ENCODE results near the gene LMO3.

LMO3 gene

GRCh38 chr12:16560273-16560672 is 45.7 kb downstream of the LMO3 start:
- no peaks in the 10 kb centered on the region for H3K79me2 ChIP-seq (ENCODE audit: insufficient read depth, low read length)
- H3K27ac ChIP-seq (ENCODE audit: low read depth, low read length), result no peak overlapping the region
- no peaks in the 10 kb centered on the region for H3F3A ChIP-seq (ENCODE audit: insufficient read depth)
- no peak overlapping the region for H2AFZ ChIP-seq (ENCODE audit: low read depth, low read length, severe bottlenecking)
- no peak overlapping the region for H3K9ac ChIP-seq (ENCODE audit: low read length)
- H3K9me3 ChIP-seq (ENCODE audit: insufficient read depth, low read length), result no peaks in the 10 kb centered on the region
- no peaks in the 10 kb centered on the region for H3K9me2 ChIP-seq (replicated peaks; ENCODE audit: insufficient read depth, low read length)
- H3K36me3 ChIP-seq (ENCODE audit: low read length), result no peaks in the 10 kb centered on the region
- no peaks in the 10 kb centered on the region for H3K27me3 ChIP-seq (ENCODE audit: low read length)
- no peaks in the 10 kb centered on the region for H4K20me1 ChIP-seq (ENCODE audit: low read depth, low read length)
- H3K4me2 ChIP-seq (ENCODE audit: low read depth, low read length, poor library complexity, severe bottlenecking), result no peak overlapping the region
- TF ChIP-seq EZH2phosphoT487 (conservative IDR thresholded peaks at IDR 0.05; ENCODE audit: low read length) (no peak), CTCF (IDR thresholded peaks at IDR 0.05; ENCODE audit: insufficient read depth, low read length, poor library complexity, severe bottlenecking) (no peak)
- H3K4me3 ChIP-seq (ENCODE audit: insufficient read depth, low read length, poor library complexity, severe bottlenecking), result no peak overlapping the region

GRCh38 chr12:16555630-16556029 is 50.3 kb downstream of the LMO3 start:
- Histone ChIP-seq H3K9me2 (replicated peaks; ENCODE audit: insufficient read depth, low read length) (no peaks in the 10 kb centered on the region), H3K79me2 (ENCODE audit: insufficient read depth, low read length) (no peaks in the 10 kb centered on the region), H3K4me2 (ENCODE audit: low read depth, low read length, poor library complexity, severe bottlenecking) (no peak overlapping the region), H3K9me3 (ENCODE audit: insufficient read depth, low read length) (no peaks in the 10 kb centered on the region), H3K4me3 (ENCODE audit: insufficient read depth, low read length, poor library complexity, severe bottlenecking) (no peak overlapping the region), H3F3A (ENCODE audit: insufficient read depth) (no peaks in the 10 kb centered on the region), H2AFZ (ENCODE audit: low read depth, low read length, severe bottlenecking) (no peak overlapping the region), H3K36me3 (ENCODE audit: low read length) (no peaks in the 10 kb centered on the region), H3K9ac (ENCODE audit: low read length) (no peak overlapping the region), H3K27ac (ENCODE audit: low read depth, low read length) (no peak overlapping the region), H3K27me3 (ENCODE audit: low read length) (no peaks in the 10 kb centered on the region), H4K20me1 (ENCODE audit: low read depth, low read length) (no peaks in the 10 kb centered on the region)
- TF ChIP-seq CTCF (IDR thresholded peaks at IDR 0.05; ENCODE audit: insufficient read depth, low read length, poor library complexity, severe bottlenecking), result no peak
- TF ChIP-seq EZH2phosphoT487 (conservative IDR thresholded peaks at IDR 0.05; ENCODE audit: low read length), result no peak

GRCh38 chr12:16553457-16553856 is 52.5 kb downstream of the LMO3 start:
- no peaks in the 10 kb centered on the region for H3K27me3 ChIP-seq (ENCODE audit: low read length)
- H2AFZ ChIP-seq (ENCODE audit: low read depth, low read length, severe bottlenecking), result no peak overlapping the region
- H3K79me2 ChIP-seq (ENCODE audit: insufficient read depth, low read length), result no peaks in the 10 kb centered on the region
- H3F3A ChIP-seq (ENCODE audit: insufficient read depth), result no peaks in the 10 kb centered on the region
- H3K9me3 ChIP-seq (ENCODE audit: insufficient read depth, low read length), result no peaks in the 10 kb centered on the region
- no peak overlapping the region for H3K9ac ChIP-seq (ENCODE audit: low read length)
- H3K4me2 ChIP-seq (ENCODE audit: low read depth, low read length, poor library complexity, severe bottlenecking), result no peak overlapping the region
- H3K27ac ChIP-seq (ENCODE audit: low read depth, low read length), result no peak overlapping the region
- H3K4me3 ChIP-seq (ENCODE audit: insufficient read depth, low read length, poor library complexity, severe bottlenecking), result no peak overlapping the region
- no peaks in the 10 kb centered on the region for H3K36me3 ChIP-seq (ENCODE audit: low read length)
- H3K9me2 ChIP-seq (replicated peaks; ENCODE audit: insufficient read depth, low read length), result no peaks in the 10 kb centered on the region
- no peak for TF ChIP-seq CTCF (IDR thresholded peaks at IDR 0.05; ENCODE audit: insufficient read depth, low read length, poor library complexity, severe bottlenecking)
- no peak for TF ChIP-seq EZH2phosphoT487 (conservative IDR thresholded peaks at IDR 0.05; ENCODE audit: low read length)
- no peaks in the 10 kb centered on the region for H4K20me1 ChIP-seq (ENCODE audit: low read depth, low read length)

Data from SU-DHL-6 (cell line).